Amniotic stem cell (primary cell): ENCODE results near the gene GKN1.
A peak's percentile ranks its signal among the peaks of the same experiment; 100 is the strongest.

Experiments used
- DNase-seq: peaks from one replicate; lab custom pipeline; 2025; lab: John Stamatoyannopoulos, UW

Gene GKN1

GRCh38 chr2:68961380-68961779, 13.1 kb upstream of the GKN1 start:
- DNase-seq = no peak

- DNase-seq = no peak
Measured at GRCh38 chr2:68964282-68964681, 10.2 kb upstream of the GKN1 start.

- DNase-seq = no peak
Measured at GRCh38 chr2:68968221-68968620, 6.2 kb upstream of the GKN1 start.

- no peak for DNase-seq
Measured at GRCh38 chr2:68969736-68970490, 4.5 kb upstream of the GKN1 start.

DNA sequence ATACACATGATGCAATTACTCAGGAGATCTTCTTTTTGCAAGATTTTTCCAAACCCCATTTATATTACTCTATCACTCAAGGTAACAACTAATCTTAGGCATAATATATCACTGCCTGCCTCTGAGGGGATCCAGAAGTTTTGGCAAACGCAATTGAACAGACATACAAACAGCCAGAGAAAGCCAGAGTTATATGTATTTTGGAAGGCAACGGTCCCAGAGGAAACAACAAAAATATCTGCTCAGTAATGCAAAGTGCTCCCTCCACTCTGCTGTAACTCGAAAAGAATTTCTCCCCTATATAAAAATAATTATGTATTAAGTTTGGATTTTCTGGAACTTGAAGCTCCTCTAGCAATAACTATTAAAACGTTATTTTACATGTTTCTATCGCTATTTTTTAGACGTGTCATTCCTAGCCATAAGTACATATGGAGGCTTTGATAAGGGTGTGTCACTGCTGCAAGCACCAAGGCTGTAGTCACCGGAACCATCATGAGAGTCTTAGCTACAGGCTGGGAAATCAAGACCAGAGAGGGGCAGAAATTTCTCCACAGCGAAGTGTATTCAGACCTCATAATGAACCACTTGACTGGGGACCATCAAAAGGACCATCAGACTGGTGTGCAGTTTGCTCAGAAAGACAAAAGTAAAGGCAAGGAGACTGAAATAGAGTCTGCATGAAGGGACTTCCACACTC, 3.7 kb upstream of the GKN1 start:
- DNase-seq = no peak

- peak; percentile 84 for DNase-seq
Measured at GRCh38 chr2:68971591-68972231, 2.7 kb upstream of the GKN1 start.

GRCh38 chr2:68974946-68975665, 670 bp downstream of the GKN1 start:
- no peak for DNase-seq

- no peak for DNase-seq
Measured at GRCh38 chr2:68975844-68976243, 1.4 kb downstream of the GKN1 start.

GRCh38 chr2:68977453-68977852, 3.0 kb downstream of the GKN1 start:
- DNase-seq = no peak

GRCh38 chr2:68978098-68978497, 3.7 kb downstream of the GKN1 start:
- DNase-seq = no peak

GRCh38 chr2:68980956-68981355, 6.5 kb downstream of the GKN1 start:
- no peak for DNase-seq

- no peak for DNase-seq
Measured at GRCh38 chr2:68987021-68987503, 12.6 kb downstream of the GKN1 start.

GRCh38 chr2:68989035-68989434, 14.6 kb downstream of the GKN1 start:
- DNase-seq = no peak

- no peak for DNase-seq
Measured at GRCh38 chr2:68992341-68992740, 17.9 kb downstream of the GKN1 start.

DNA sequence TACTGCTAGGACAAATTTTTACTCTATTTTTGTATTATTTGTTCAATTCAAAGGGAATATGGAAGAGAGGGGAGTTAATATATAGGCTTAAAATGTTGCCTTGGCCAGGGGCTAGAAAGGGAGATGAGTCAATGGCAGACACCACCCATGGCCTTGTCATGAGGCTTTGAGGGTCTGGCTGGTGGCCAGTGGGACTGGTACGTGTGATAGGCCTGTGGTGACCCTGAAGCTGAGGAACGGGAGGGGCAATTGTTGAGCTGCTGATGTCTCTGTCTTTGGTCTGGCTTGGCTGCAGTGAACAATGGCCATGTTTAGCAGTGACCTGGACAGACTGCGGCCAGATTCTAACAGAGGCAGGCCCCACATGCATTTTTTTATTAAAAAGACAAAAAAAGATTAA, 18.5 kb downstream of the GKN1 start:
- no peak for DNase-seq

- DNase-seq = no peak
Measured at GRCh38 chr2:68993660-68994059, 19.2 kb downstream of the GKN1 start.

DNA sequence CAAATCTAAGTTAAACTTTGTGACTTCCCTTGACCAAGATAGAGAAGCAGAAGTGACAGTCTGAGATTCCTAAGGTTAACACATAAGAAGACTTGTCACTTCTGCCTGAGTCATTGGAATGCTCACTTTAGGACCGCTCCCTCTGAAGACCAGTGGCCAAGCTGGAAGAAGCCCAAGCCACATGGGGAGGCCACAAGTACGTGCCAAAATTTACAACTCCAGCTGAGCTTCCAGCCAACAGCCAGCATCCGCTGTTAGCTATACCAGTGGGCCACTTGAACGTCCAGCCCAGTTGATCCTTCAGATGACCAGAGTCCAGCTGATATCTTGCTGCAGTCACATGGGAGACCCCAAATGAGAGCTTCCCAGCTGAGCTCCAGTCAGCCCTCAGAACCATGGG, 20.4 kb downstream of the GKN1 start:
- no peak for DNase-seq

- DNase-seq = no peak
Measured at GRCh38 chr2:68995916-68996315, 21.5 kb downstream of the GKN1 start.

- no peak for DNase-seq
Measured at GRCh38 chr2:68997401-68997800, 23.0 kb downstream of the GKN1 start.

- no peak for DNase-seq
Measured at GRCh38 chr2:69001879-69002278, 27.4 kb downstream of the GKN1 start.

GRCh38 chr2:69003731-69004130, 29.3 kb downstream of the GKN1 start:
- DNase-seq = no peak

DNA sequence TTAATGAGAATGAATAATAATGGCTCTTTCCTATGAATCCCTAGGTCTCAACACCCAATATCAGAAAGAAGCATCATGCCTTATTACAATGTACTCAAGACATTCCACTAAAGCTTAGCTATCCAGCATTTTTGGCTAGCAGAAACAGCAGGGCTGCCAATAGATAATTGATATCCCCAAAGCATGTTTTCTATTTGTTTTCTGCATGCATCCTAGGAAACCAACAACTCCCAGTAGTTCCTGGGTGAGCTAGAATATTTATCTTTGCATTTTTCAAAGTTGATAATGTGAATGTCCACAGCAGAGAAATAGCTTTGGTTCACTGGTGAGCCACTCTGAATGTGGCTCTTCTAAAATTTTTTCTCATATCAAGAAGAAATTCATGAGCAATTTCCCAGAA, 32.7 kb downstream of the GKN1 start:
- no peak for DNase-seq
